ENCODE data around the gene CYB5R3.
A peak's percentile ranks its signal among the peaks of the same experiment; 100 is the strongest.
"Not testable (repeated sequence)": the region's sequence is repeated elsewhere in the genome, so short reads cannot be mapped to it uniquely, and the experiment has no call there.

Gene CYB5R3

DNA sequence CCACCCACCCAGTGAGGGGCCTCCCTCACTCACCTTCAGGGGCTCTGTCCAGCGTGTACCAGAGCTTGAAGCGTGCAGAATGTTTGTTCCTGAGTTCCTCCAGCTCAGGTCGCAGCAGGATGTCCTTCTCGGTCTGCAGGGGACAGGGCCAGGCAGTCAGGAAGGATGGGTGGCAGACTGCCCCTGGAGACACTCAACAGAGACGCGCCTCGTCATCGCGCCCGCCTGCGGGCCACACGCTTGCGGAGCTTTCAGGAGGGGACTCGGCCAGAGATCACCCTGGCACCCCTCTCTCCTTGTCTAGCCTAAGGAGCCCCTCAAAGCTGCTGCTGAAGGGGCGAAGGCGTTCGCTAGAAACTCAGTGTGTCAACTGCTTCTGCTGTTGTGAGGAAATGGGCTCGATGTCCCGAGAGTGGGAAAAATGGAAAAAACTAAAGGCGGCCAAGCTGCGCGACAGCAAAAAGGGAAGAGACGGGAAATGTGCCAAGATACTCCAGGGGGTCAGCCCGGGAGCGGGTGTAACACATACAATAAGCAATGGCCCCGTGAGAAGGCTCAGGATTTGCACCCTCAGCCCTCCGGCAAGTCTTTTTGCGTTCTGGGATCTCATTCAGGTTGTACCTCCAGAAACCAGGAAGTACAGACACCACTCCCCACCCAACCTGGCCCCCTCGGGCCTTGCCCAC lies 25.3 kb downstream of the CYB5R3 start:
- DNase-seq (ENCODE audit: low read depth in 2 of 2): no peak

DNA sequence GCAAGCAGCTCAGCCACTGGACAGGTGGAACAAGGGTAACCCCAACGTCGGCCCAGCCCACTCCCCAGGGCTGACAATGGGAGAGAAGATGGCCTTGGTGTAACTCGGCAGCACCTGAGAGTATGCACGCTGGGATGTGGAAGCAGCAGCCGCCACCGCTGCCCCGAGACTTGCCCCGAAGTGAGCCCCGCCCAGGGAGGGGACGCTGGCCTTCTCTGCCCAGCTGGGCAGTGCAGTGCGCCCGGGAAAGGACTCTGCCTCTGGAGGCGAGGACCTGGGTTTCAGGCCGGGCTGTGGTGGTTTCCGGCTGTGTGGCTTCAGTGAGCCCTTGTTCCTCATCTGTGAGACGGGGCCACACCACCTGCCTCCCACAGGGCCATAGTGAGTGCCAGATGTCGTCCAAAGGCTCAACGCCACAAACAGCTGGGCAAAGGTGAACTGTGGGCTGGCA lies 25.9 kb downstream of the CYB5R3 start:
- DNase-seq (ENCODE audit: low read depth in 2 of 2): no peak

DNA sequence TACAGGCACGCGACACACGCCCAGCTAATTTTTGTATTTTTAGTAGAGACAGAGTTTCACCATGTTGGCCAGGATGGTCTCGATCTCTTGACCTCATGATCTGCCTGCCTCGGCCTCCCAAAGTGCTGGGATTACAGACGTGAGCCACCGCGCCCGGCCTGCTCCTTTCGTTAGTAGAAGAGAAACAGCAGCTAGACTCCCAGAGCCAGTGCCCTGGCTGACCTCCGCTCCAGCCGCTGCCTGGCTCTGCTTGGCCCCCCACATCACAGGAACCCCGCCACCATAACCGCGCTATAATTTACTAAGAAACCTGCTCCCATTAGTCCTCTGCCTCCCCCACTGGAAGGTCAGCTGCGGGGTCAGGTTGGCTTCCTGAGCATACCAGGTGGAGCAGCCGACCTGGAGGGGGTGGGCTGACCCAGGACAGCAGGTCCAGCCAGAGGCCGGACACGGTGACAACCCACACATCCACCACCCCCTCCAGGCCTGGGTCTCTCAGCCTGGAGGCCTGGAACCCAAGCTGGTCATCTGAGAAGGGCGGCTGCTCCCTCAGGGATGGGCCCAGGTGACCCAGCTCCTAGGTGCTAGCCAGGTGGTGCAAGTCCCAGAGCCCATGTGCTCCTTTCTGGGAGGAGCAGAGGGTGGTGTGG lies 27.0 kb downstream of the CYB5R3 start:
- DNase-seq (ENCODE audit: low read depth in 2 of 2): no peak

DNA sequence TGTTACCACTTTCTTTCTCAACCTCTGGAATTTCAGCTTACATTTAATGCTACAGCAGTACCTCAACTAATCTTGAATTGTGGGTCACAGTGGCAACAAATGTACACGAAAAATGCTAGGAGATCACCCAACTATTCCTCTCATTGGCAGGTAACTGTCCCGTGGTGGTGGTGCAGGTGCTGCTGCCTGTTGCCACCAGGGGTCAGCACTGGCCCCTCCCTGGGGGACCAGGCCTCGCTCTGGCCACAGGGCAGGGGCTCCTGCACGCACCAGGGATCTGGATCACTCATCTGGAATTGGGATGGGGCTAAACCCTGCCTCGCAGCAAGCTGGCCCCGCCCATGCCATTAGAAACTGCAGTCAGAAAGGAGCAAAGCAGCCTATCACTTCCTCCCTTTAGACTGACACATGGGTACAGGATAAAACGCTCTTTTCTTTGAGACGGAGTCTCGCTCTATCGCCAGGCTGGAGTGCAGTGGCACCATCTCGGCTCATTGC lies 27.6 kb downstream of the CYB5R3 start:
- peak; percentile 11 to 37 for DNase-seq (ENCODE audit: low read depth in 2 of 2)

DNA sequence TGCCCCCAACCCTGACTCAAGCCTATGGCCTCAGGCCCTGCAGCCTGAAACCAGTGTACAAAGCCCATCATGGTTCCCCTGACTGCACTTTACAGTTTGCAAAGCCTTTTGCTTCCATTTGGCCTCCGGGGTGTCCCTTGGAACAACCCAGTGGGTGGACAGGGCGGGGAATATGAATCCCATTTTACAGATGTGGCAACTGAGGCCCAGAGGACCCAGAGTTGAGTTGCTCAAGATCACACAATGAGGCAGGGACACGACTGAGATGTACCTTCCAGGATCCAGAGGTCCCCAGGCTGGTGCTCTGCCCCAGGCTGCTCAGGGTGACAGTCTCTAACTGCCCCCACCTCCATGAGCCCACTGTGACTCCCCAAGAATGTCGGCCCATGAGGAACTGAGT lies 29.1 kb downstream of the CYB5R3 start:
- DNase-seq (ENCODE audit: low read depth in 2 of 2): no peak

DNA sequence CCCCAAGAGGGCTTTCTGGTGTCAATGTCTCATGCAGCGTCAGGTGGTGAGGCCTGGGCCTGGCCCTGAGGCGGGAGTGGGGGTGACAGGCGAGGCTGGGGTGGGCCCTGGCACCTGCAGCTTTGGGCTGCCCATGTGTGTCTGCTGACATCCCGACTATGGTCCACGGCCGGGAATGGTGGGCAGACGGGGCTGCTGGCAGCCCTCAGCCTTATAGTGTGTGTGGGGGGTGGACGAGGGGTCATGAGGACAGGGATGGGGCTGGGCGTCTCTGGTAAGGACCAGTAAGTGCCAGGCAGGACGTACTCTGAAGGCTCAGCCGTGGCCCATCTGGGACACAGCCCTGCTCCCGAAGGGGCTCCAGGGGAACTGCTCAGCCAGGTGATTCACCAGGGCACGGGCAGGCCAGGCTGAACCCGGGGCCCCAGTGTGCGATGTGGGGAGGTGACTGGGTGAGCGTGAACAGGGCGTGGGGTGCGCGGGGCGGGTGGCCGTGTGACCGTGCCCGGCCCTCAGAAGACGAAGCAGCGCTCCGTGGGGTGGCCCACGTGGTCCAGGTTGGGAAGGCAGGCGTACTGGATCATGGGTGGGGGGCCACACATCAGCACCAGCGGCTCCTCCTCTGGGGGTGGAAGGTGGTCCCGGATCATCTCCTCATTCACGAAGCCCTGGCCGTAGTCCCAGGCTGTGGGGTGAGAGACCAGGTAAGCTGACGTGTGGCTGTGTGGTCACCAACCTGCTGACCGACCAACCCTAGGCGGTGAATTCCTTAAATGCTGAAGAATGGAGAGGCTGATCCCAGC lies 29.7 kb downstream of the CYB5R3 start:
- no peak for DNase-seq (ENCODE audit: low read depth in 2 of 2)

DNA sequence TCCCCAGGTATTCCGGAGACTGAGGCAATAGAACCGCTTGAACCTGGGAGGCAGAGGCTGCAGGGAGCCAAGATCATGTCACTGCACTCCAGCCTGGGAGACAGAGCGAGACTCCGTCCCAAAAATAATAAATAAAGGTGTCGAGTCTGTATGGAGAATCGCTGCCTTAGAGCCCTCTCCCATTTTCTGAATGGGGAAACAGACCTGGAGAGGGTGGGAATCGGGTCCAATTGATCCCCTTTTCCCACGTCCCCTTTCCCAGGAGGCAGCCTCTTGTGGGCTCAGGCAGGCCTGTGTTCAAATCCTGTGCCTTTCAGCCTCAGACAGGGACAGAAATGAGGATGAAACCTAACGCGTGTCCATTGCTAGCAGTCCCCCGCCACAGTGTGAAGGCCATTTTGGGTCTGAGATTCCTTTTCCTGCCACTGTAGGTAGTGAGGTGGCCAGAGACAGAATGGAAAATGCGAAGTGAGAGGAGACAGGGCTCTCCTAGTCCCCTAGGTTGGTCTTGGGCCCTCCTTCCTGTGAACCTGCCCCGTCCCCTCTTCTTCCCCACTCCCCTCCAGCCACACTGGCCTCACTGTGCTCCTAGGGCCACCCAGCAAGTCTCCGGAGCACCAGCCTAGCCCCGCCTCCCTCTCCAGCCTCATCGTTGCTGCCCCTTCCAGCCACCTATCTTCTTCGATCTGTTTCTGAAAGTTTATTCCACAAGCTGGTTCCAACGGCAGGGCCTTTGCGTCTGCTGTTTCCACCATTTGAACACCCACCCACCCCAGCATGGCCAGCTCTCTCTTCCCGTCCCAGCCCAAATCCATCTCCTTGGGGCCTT lies 31.8 kb downstream of the CYB5R3 start:
- DNase-seq (ENCODE audit: low read depth in 2 of 2): no peak

DNA sequence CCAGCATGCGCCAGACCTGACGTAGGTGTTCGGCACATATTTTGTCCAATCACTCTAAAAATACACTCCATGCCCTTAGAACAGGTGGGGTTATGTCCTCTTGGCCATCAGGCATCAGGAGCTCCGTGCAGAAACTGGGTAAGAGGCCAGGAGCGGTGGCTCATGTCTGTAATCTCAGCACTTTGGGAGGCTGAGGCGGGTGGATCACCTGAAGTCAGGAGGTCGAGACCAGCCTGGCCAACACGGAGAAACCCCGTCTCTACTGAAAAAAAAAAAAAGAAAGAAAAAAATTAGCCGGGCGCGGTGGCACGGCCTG lies 33.4 kb downstream of the CYB5R3 start:
- not testable (repeated sequence) for DNase-seq (ENCODE audit: low read depth in 2 of 2)

DNA sequence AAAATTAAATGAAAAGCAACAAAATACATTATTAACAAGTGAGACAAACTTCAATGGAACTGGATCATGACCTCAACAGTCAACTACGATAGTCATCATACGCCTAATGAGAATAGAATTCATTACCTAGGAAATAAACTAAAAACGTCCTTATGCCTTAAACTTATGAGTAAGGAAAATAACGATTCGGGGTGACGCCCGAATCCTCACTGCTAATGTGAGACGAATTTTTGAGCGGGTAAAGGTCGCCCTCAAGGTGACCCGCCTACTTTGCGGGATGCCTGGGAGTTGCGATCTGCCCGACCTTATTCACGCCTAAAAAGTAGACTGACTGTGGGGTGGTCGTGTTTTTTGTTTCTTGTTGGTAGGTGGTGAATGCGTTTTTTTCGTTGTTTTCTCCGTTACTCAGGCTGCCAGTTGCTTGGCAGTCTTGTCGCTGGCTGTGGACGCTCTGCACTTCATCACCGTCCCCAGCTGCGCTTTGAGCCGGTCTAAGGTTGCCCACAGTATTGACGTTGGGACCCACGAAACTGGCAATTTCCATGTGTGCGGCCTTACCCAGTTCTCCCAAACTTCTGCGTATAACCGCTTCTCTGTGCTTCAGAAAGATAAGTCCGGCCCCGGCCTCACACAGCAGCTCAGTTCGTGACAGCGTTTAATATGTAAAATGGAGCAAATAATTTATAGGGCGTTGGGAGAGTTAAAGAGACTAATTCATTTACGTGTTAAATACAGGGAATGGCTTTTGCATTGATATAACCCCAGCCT lies 33.9 kb downstream of the CYB5R3 start:
- peak; percentile 82 for DNase-seq (ENCODE audit: low read depth in 2 of 2)

DNA sequence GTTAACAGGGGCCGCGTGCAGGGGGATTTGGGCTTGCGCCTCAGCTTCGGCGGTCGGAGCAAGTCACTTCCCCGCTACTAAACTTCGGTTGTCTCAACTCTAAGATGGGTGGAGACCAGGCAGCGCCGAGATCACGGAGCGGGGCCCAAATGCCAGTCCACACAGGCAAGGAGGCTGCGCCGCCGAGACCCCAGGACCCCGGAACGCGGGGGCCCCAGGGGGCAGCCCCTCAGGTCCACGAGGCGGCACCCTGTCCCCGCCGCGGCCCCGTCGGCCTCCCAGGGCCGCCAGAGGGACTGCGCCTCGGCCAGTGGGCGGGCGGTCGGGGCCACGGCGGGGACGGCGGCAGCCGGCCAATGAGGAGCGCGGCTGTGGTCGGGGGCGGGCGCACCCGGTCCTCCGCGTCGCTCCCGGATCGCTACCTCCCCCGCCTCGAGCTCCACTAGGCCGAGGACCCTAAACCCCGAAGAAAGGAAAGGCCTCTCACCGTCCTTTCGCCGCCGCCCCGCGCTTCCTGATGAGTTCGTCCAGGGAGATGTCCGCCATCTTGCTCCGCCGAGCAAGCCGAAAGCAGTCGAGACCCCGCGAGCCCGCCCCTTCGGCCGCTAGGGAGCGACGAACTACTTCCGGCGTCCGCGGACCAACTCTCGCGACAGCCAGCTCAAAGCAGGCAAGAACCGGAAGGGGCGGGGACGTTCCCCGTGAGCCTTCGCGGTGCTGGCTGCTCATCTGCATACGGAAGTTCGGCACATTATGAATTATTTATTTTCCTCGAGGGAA lies 34.7 kb downstream of the CYB5R3 start, which contains the start of gene POLDIP3:
Gene POLDIP3, minus strand, starts transcription at position 572 of the 780 bp plus-strand sequence. Its CDS starts 26 bp downstream, at position 546.
- peak; percentile 97 to 99 for DNase-seq (ENCODE audit: low read depth in 2 of 2)

DNA sequence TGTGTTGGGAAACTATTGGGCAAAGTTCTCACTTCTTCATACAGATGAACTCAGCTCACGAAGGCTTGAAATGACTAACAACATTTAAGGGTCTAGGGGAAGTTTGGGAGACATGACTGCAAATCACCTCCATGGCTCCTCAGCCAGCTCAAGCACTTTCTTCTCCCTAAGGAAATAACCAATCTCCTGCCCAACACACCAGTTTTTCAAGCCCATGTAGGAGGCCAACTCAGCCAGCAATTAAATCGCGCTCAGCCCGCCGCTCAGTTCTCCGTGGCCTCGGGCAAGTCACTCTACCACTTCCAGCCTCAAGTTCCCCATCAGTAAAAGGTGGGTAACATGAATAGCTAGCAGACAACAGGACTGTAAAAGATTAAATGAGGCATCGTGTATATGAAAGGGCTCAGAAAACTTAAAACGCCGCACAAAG lies 35.3 kb downstream of the CYB5R3 start:
- DNase-seq (ENCODE audit: low read depth in 2 of 2): no peak

DNA sequence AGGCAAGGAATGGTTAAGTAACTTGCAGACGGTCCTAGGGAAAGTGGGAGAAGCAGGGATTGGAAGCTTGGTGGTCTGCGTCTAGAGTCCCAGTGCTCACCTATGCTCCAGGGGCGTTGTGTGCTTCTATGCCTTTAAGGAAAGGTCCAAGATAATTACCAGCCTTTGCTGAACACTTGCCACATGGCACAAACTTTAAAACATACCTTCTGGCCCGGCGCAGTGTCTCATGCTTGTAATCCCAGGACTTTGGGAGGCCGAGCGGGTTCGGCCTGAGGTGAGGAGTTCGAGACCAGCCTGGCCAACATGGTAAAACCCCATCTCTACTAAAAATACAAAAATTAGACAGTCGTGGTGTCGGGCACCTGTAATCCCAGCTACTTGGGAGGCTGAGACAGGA lies 36.9 kb downstream of the CYB5R3 start:
- no peak for DNase-seq (ENCODE audit: low read depth in 2 of 2)

DNA sequence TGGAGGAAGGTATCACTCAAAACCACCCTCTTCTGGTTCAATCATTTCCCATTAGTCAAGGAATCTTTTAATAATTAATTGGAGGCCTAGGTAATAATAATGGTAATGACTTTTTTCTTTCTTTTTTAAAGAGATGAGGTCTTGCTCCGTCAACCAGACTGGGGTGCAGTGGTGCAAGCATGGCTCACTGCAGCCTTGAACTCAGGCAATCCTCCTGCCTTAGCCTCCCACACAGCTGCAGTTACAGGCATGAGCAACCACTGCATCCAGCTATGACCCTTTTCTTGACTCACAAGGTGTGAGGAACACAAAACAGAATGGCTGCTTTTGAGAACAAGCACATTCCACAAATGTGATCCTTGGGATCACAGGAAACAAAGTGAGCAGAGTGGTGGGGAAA lies 38.1 kb downstream of the CYB5R3 start:
- DNase-seq (ENCODE audit: low read depth in 2 of 2): no peak

DNA sequence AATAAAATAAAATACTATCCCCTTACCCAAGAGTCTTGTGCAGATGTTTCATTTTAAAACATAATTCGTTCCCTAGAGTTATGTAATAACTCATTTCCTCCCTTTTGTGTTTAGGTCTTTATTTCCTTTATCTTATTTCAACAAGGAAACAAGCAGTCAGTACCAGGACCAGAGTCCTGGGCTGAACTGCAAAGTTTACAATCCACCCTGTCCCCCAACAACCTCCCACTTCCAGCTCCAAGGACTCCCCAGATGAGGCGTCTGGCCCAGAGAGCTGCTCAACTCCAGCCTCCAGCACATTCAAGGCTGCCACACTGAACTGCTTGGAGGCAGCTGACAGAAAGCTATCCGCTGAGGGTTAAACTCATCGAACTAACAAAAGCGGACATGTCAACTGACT lies 39.0 kb downstream of the CYB5R3 start:
- no peak for DNase-seq (ENCODE audit: low read depth in 2 of 2)

DNA sequence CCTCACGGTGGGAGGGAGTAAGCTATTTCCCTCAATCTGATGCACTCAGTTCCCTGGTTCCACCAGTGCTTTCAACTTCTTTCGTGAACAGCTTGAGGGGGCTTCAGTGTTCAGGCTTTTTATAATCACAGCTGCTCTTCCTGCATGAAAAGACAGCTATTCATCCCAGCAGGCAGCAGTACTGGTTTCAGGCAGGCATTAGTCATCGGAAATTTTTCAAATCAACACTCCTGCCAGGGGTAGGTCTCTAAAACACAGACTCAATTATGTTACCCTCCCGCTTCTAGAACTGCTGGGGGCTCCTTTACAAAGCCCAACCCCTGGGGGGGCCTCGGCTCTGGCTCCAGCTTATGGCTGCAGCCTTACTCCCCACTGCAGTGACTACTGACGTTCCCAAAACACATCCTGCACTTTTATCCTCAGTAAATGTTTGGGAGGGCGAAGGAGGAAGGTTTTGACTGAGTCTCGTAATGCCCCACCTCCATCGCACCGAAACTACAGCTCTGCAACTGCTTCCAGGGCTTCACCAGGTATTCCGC lies 40.3 kb downstream of the CYB5R3 start:
- DNase-seq (ENCODE audit: low read depth in 2 of 2): no peak

DNA sequence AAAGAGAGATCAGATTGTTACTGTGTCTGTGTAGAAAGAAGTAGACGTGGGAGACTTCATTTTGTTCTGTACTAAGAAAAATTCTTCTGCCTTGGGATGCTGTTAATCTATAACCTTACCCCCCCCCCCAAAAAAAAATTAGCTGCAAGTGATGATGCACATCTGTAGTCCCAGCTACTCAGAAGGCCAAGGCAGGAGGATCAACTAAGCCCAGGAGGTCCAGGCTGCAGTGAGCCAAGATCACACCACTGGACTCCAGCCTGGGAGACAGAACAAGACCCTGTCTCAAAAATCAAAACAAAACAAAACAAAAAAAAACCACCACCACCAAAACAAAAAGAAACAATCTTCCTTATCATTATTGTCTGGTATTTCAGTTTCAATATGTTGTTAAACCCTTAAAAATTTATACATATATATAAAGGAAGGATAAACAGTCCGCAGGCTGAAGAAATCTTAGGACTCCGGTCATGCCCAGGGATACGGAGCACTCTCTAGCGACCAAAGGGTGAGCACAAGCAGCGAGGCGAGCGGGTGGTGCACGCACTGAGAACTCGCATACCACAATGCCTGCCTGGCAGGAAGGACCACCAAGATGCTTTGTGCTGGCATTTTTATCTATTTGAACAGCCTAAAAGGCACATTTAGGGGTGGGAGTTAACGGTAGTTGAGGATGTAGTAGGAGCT lies 40.9 kb downstream of the CYB5R3 start:
- DNase-seq (ENCODE audit: low read depth in 2 of 2): no peak

DNA sequence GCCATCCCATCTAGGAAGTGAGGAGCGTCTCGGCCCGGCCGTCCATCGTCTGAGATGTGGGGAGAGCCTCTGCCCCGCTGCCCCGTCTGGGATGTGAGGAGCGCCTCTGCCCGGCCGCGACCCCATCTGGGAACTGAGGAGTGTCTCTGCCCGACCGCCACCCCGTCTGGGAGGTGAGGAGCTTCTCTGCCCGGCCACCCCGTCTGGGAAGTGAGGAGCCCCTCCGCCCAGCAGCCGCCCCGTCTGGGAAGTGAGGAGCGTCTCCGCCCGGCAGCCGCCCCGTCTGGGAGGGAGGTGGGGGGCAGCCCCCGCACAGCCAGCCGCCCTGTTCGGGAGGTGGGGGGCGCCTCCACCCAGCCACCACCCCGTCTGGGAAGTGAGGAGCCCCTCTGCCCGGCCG lies 41.6 kb downstream of the CYB5R3 start:
- DNase-seq (ENCODE audit: low read depth in 2 of 2): not testable (repeated sequence)

DNA sequence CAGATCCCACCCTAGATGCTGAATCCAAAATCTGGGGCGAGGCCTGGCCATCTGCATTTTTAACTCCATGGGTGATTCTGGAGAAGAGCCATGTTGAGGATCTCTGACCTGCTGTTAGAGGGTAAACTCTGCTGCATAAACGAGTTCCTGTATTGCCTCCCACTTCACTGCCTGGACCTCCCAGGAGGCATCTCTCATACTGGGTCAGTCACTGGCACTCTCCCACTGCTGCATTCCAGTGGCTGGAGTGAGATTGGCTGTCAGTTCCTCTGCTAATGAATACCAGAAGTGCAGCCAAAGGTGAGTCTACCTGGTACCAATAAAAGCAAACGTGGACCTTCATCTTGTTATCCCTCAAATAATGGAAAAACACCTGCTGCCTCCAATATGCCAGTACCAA lies 44.8 kb downstream of the CYB5R3 start:
- no peak for DNase-seq (ENCODE audit: low read depth in 2 of 2)

DNA sequence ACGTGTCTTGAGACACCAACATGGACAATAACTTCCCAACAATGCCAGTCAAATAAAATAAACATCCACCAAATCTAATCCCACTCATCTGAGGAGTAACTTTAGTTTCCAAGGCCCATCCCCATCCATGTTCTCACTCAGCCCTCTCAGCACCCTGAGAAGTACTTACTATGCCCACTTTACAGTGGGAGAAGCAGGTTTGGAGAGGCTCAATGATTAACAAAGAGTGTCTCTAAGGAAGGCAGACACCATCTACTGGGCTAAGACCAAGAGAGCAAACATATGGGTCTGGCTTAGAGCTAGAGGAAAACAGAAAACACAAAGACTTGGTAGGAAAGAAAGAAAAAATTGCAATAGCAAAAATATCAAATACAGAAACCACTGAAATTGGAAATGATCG lies 45.8 kb downstream of the CYB5R3 start:
- DNase-seq (ENCODE audit: low read depth in 2 of 2): no peak
